GM19238 (cell line): ENCODE data around the gene FBXO15.

ENCODE experiments used
- DNase-seq: peaks from one replicate; pipeline ENCODE4 v3.0.0; 2011; ENCODE audit warnings: low spot score; ENCODE audit not compliant: insufficient read length

Gene FBXO15

GRCh38 chr18:74153793-74154192 lies 6.2 kb upstream of the FBXO15 start:
- no peak for DNase-seq

DNA sequence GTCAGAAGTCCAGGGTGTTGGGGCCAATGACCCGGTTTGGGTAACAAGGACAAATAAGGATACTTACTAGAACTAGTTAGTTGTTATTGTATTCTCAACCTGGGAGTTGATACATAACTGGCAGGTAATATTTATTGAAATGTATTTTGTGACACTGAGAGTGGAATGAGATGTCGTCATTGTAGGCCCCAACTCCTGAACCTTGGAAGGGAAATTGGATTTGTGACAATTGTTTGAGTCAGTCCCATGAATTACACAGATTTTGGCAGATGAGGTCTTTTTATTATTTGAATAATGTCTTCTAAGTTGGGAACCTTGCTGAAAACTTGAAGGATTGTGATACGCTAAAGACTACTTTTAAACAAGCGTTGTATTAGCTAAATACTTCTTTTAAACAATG lies 5.7 kb upstream of the FBXO15 start:
- DNase-seq: no peak

- DNase-seq: no peak
Measured at GRCh38 chr18:74152857-74153256, 5.2 kb upstream of the FBXO15 start.

DNA sequence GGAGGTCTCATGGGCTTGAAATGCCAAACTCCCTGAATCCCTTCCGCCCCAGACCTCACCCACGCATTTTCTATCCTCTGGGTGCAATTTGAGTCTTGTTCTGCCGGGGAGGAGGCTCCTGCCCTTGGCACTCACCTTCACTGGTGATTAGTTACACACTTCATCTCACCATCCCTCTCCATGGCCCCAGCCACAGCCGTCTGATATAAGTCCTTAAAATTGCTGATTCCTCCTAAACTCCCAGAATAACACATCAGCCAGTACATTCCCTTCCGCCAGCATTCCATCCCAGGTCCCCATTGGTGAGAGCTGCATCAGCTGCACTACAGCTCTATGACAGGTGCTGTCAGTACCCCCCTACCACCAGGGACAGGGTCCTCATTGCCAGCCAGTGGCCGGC lies 4.6 kb upstream of the FBXO15 start:
- no peak for DNase-seq

DNA sequence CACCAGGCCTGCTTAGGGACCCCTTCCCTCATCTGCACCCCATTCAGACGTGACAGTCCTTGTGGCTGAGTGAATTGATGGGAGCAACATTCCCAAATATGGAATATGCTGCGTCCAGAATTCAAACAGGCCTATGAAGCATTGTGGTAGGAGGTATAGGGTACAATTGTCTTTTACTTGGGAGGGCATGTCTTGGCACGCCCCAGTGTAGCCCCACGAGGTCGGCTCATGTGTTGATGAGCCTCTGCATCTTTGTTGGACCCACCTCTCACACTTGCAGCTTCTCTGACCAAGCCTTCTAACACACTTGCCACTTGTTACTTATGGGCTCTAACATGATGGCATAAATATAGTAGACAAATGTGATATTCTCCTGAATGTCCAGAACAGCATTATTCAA lies 2.2 kb upstream of the FBXO15 start:
- no peak for DNase-seq

- no peak for DNase-seq
Measured at GRCh38 chr18:74148543-74149070, 973 bp upstream of the FBXO15 start.

DNA sequence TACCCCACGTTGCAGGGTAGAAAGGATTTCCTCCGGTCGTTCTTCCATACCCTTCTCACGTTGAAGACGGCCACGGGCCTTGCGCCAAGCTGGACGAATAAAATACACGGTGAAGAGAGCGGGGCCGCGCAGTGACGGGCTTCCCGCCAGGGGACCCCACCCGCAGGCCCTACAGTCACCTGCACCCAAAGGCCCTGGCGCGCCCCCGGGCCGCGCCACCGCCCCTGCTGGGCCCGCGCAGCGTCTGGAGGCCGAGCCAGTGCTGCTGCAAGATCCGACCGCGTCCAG lies 199 bp downstream of the FBXO15 start:
- no peak for DNase-seq

DNA sequence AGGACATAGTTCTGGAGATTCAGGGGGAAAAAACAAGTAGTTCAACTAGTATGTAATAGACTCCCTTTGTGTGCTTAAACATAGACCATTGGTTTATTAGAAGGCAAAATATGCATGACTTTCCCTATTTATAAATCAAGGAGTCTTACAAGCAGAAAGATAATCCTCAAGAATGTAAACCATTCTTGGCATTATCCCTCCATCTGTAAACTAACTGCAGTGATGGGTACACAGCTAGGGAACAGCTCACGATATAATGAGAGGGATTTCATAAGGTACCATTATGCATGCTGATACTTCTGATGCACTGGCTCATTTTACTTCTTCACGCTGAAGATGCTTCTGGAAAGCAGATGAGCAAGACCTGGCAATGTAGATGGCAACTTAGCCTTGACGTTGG lies 878 bp downstream of the FBXO15 start:
- no peak for DNase-seq

- no peak for DNase-seq
Measured at GRCh38 chr18:74142252-74142651, 5.4 kb downstream of the FBXO15 start.

DNA sequence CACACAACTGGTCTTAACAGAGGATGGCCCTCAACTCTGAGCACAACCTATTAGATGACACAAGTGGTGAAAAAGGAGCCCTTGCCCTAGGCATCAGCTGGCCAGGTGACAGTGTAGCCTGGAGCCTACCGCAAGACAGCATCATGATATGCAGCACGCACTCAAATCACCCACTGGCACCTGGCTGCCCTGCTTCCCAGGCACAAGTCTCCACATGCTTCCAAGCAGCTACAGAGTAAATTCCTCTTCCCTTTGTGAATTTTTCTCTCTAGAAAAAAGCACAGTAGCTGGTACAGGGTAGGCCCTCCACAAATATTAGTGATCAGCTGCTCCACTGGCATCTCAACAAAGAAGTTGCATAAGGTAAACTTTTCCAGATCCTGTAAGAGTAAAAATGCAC lies 6.0 kb downstream of the FBXO15 start:
- no peak for DNase-seq

GRCh38 chr18:74140582-74140981 lies 7.1 kb downstream of the FBXO15 start:
- DNase-seq: no peak

- DNase-seq: no peak
Measured at GRCh38 chr18:74139888-74140287, 7.7 kb downstream of the FBXO15 start.

- no peak for DNase-seq
Measured at GRCh38 chr18:74139411-74139810, 8.2 kb downstream of the FBXO15 start.

GRCh38 chr18:74137920-74138538 lies 9.6 kb downstream of the FBXO15 start:
- no peak for DNase-seq

DNA sequence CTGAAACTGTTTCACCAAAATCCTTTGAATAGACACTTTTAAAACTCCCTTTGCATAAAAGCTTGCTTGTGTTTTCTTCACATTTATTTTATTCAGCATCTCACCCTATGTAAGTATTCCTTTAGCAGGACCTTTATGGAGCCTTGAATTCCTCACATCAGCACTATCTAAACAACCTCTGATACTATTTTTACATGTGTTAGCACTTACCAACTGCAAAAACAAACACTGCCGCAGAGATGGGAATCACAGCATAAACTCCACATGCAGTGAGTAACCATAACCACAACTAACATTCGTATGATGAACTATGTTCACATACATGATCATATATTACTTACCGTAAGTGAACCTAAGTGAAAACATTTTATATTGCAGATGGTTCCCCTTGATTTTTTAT lies 15.4 kb downstream of the FBXO15 start:
- no peak for DNase-seq

GRCh38 chr18:74131124-74131523 lies 16.5 kb downstream of the FBXO15 start:
- no peak for DNase-seq

DNA sequence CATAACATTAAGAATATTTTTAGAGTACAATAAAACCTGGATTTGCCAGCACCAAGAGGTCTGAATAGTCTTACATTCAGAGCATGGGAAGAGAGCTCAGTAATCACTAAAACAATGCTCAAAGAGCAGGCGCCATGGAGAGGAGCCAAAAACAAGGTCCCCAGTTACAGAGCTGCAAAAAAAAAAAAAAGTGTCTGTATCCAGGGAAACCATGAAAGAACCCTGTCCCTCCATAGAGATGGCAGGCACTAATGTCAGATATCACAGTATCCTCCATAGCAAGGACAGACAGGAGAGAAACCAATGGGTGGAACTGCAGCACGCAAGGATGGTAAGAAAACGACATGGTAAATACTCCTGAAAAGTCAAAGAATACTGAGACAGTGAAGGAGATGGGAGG lies 19.5 kb downstream of the FBXO15 start:
- no peak for DNase-seq

DNA sequence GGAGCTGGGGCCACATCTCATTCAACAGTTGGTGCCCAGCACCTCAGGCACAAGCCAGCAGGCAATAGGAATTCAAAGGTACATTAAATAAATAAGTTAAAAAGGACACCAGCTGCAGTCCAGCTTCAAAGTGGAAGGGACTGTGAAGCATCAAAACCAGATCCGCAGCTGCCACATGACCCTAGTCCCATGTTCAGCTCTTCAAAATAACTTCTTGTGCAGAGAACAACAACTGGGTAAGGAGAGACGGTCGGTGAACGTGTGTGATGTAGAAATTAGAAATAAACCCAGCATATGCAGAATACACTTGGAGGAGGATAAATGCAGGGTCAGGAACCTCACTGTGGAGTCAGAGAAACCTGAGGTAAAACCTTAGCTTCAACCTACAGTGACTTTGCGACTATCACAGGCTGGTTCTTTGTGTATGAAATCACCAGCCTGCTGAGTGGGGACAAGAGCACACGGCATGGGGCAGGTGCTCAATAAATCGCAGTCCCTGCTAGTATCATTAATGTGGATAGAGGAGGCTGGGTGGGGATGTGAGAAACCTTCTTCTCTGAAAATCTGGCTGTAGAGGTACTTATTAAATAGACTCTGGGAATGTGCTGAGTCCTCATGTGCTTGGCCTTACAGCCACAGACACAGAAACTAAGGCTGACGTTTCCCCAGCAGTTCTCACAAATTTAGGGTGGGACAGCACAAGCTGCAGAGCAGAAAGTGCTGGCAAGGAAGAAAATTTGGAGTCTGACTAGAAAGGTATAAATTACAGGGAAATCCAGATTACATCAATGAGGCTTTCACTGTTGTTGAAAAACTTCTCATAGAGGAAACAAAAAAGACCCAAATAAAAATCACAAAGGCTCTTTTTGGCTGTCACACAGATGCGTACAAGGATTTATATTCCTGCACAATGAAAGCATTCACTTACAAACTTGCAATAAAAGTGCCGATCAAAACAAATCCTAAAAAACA lies 20.7 kb downstream of the FBXO15 start:
- DNase-seq: no peak

DNA sequence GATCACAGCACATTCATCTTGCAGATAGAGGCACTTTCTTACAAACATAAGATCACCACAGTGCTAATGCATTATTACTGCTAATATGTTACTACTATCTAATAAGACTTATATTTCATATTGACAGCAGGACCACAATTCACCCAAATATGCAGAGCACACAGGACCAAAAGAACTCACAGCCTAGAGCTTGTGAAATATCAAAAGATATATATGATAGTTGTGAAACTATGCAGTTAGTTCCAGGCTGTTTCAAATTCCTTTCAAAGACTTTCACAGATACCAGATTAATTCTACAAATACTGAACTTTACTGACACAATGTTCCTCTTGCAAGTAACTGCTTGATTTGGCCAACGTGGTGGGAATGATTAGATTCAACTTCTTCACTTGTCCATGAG lies 23.0 kb downstream of the FBXO15 start:
- DNase-seq: no peak

DNA sequence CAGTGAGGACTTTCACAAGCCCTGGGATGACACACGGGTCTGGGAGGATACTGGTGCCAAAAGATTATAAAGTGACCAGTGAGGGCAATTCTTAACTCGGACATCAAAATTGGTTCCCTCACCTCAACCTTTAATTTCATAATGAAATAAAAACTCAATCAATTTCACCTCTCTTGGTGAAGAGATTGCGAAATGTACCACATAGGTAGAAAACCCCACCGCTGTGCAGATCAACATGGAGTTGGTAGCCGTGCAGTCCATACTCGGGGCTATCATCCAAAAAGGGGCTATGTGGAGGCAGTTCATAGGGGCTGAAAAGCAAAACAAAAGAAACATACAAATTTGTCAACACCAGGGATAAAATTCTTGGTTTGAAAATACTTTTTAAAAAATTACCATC lies 24.4 kb downstream of the FBXO15 start:
- no peak for DNase-seq

GRCh38 chr18:74116633-74117554 lies 30.7 kb downstream of the FBXO15 start:
- no peak for DNase-seq

- no peak for DNase-seq
Measured at GRCh38 chr18:74115046-74115445, 32.6 kb downstream of the FBXO15 start.
